GM12872 (cell line): ENCODE results near the gene ARMC9.

Source experiments
- CTCF ChIP-seq: IDR thresholded peaks from 3 replicates; pipeline ENCODE4 v1.5.1; 2011; ENCODE audit warnings: low read depth, mild to moderate bottlenecking, low read length, moderate library complexity; ENCODE audit not compliant: insufficient read depth

The ARMC9 gene

GRCh38 chr2:231185050-231185725 is 13.2 kb upstream of the ARMC9 start:
- no peak for TF ChIP-seq CTCF

- TF ChIP-seq CTCF = no peak
These were observed 12.5 kb upstream of the ARMC9 start for GRCh38 chr2:231185886-231186285.

GRCh38 chr2:231186325-231186724 is 12.1 kb upstream of the ARMC9 start:
- no peak for TF ChIP-seq CTCF

GRCh38 chr2:231187736-231188505 is 10.5 kb upstream of the ARMC9 start:
- TF ChIP-seq CTCF = no peak

GRCh38 chr2:231188506-231189170 is 9.8 kb upstream of the ARMC9 start:
- TF ChIP-seq CTCF = no peak

GRCh38 chr2:231189171-231189530 is 9.3 kb upstream of the ARMC9 start:
- no peak for TF ChIP-seq CTCF
